Stimulated activated CD8-positive, alpha-beta memory T cell treated with anti-CD3 and anti-CD28 coated beads, Interleukin-4, amount 100 ng/mL, for 48 hours (primary cell): ENCODE results near the gene DR1.

Source experiments
- DNase-seq: peaks from one replicate; pipeline ENCODE4 v3.0.0-alpha.2; 2020

The DR1 gene

GRCh38 chr1:93395195-93395594 is 49.5 kb downstream of the DR1 start:
- no peak for DNase-seq

- DNase-seq = no peak
Measured at GRCh38 chr1:93399781-93400180, 54.1 kb downstream of the DR1 start.

- no peak for DNase-seq
Measured at GRCh38 chr1:93408203-93408602, 62.5 kb downstream of the DR1 start.

- DNase-seq = no peak
Measured at GRCh38 chr1:93411000-93411399, 65.3 kb downstream of the DR1 start.

GRCh38 chr1:93414749-93415148 is 69.0 kb downstream of the DR1 start:
- no peak for DNase-seq

GRCh38 chr1:93415296-93415695 is 69.6 kb downstream of the DR1 start:
- DNase-seq = no peak

- DNase-seq = no peak
Measured at GRCh38 chr1:93416183-93416582, 70.5 kb downstream of the DR1 start.
